GM12878 (cell line): ENCODE results near the gene C1QTNF12. TPM values are rescaled to one million over a fixed set of nuclear protein-coding genes. Genes with fewer than 3 reads are reported as not detected.

Experiments
- ATAC-seq: fragments of 200-7000 bp; cut with Tn5 transposase; 3 replicates; pipeline ENCODE4 v1.9.1; 2020; ENCODE audit warnings: mild to moderate bottlenecking, moderate library complexity
- BruUV-seq: library from RNA; stranded (reverse); fragments of 400-500 nt; replicated peaks from 2 replicates; lab custom pipeline; 2021; lab: Mats Ljungman, UMichigan
- CTCF ChIA-PET: fragments of 300-600 bp; sonication (Branson Sonifier 250); formaldehyde crosslinking; extraction: SDS; loops from one replicate; lab custom pipeline; 2021; ENCODE audit warnings: inconsistent platforms; lab: Yijun Ruan, JAX
- POLR2A ChIA-PET: fragments of 350-600 bp; formaldehyde crosslinking; extraction: SDS; loops from one replicate; lab custom pipeline; 2021; ENCODE audit warnings: inconsistent platforms; lab: Charles Lee
- RAD21 ChIA-PET: fragments of 300-600 bp; sonication (Branson Sonifier 250); formaldehyde crosslinking; loops from one replicate; lab custom pipeline; 2023; ENCODE audit warnings: antibody characterized with exemption; ENCODE audit not compliant: unreplicated experiment; lab: Charles Lee
- SMC1A ChIA-PET: fragments of 300-600 bp; sonication (Branson Sonifier 250); formaldehyde crosslinking; loops from one replicate; lab custom pipeline; 2023; ENCODE audit not compliant: unreplicated experiment, uncharacterized antibody; lab: Charles Lee
- DNase-seq: peaks from one replicate; pipeline ENCODE4 v3.0.0-alpha.2; 2011; ENCODE audit warnings: low read depth, low spot score
- FAIRE-seq: peaks from 3 replicates; lab custom pipeline; 2011; peaks lifted over from hg19 to GRCh38; lab: Jason Lieb, UNC
- H2AFZ ChIP-seq: 2 replicates; pipeline ENCODE4 v1.6.0; 2011; ENCODE audit warnings: low read depth, low read length, control low read depth; ENCODE audit not compliant: control insufficient read depth
- H3K27ac ChIP-seq: 2 replicates; pipeline ENCODE4 v1.5.1; 2011; ENCODE audit warnings: control low read depth; ENCODE audit not compliant: control insufficient read depth, insufficient read depth
- H3K27me3 ChIP-seq, 2 experiments: replicated peaks in 1 of 2; 2 replicates each; pipeline versions ENCODE4 v1.6.0 to v1.6.1; 2011; ENCODE audit warnings: low read length in 1 of 2; ENCODE audit not compliant: control insufficient read depth in 2 of 2, insufficient read depth in 2 of 2
- H3K36me3 ChIP-seq, 2 experiments: 2 replicates each; pipeline ENCODE4 v1.5.1; 2011; ENCODE audit warnings: low read length in 1 of 2; ENCODE audit not compliant: control insufficient read depth in 2 of 2, insufficient read depth in 2 of 2
- H3K4me1 ChIP-seq: 2 replicates; pipeline ENCODE4 v1.6.1; 2011; ENCODE audit warnings: mild to moderate bottlenecking, low read length, moderate library complexity, mixed read lengths; ENCODE audit not compliant: control insufficient read depth, insufficient read depth
- H3K4me2 ChIP-seq: 2 replicates; pipeline ENCODE4 v1.6.0; 2011; ENCODE audit warnings: control low read depth; ENCODE audit not compliant: control insufficient read depth, insufficient read depth
- H3K4me3 ChIP-seq: fragments of 200-600 bp; sonication (generic); 2 replicates; pipeline ENCODE4 v1.5.1; 2016
- H3K79me2 ChIP-seq: 2 replicates; pipeline ENCODE4 v1.6.0; 2011; ENCODE audit warnings: low read length; ENCODE audit not compliant: control insufficient read depth, insufficient read depth
- H3K9ac ChIP-seq: 2 replicates; pipeline ENCODE4 v1.8.0; 2011; ENCODE audit warnings: low read length, control low read depth, mixed read lengths; ENCODE audit not compliant: control insufficient read depth, insufficient read depth
- H3K9me3 ChIP-seq: replicated peaks from 3 replicates; pipeline ENCODE4 v1.5.1; 2011; ENCODE audit warnings: mild to moderate bottlenecking, low read length; ENCODE audit not compliant: control insufficient read depth, insufficient read depth
- H4K20me1 ChIP-seq: 2 replicates; pipeline ENCODE4 v1.6.0; 2011; ENCODE audit not compliant: control insufficient read depth, insufficient read depth
- ATF7 ChIP-seq: fragments of 450-650 bp; IDR thresholded peaks from 2 replicates; pipeline ENCODE4 v1.6.1; 2016; ENCODE audit warnings: low read depth, mild to moderate bottlenecking
- CREB1 ChIP-seq: IDR thresholded peaks from 2 replicates; pipeline ENCODE4 v1.6.1; 2012; ENCODE audit warnings: low read depth, mild to moderate bottlenecking, inconsistent platforms
- HCFC1 ChIP-seq: fragments of 150-350 bp; IDR thresholded peaks from 2 replicates; pipeline ENCODE4 v1.6.1; 2014; ENCODE audit warnings: low read length
- HDAC2 ChIP-seq: fragments of 200-600 bp; sonication (generic); IDR thresholded peaks from 2 replicates; pipeline ENCODE4 v1.6.1; 2017
- IRF5 ChIP-seq: fragments of 450-650 bp; IDR thresholded peaks from 2 replicates; pipeline ENCODE4 v1.6.1; 2017; ENCODE audit warnings: borderline replicate concordance
- MEF2B ChIP-seq: fragments of 450-650 bp; IDR thresholded peaks from 2 replicates; pipeline ENCODE4 v1.6.1; 2018; ENCODE audit warnings: mild to moderate bottlenecking, moderate library complexity; ENCODE audit not compliant: partially characterized antibody, poor library complexity, severe bottlenecking
- PAX5 ChIP-seq: IDR thresholded peaks from 2 replicates; pipeline ENCODE4 v1.6.1; 2011; ENCODE audit warnings: low read depth, low read length, borderline replicate concordance
- PML ChIP-seq: IDR thresholded peaks from 2 replicates; pipeline ENCODE4 v1.6.1; 2012; ENCODE audit warnings: low read length, inconsistent platforms
- POLR2A ChIP-seq: IDR thresholded peaks from 2 replicates; pipeline ENCODE4 v1.6.1; 2011; ENCODE audit warnings: low read depth, mild to moderate bottlenecking, low read length
- RB1 ChIP-seq: fragments of 450-650 bp; formaldehyde crosslinking; IDR thresholded peaks from 2 replicates; pipeline ENCODE4 v1.6.1; 2017; ENCODE audit warnings: mild to moderate bottlenecking, borderline replicate concordance
- TCF12 ChIP-seq: IDR thresholded peaks from 2 replicates; pipeline ENCODE4 v1.6.1; 2011; ENCODE audit warnings: low read depth, mild to moderate bottlenecking, low read length
- ZBTB11 ChIP-seq: fragments of 450-650 bp; formaldehyde crosslinking; IDR thresholded peaks from 2 replicates; pipeline ENCODE4 v1.5.0; 2022; ENCODE audit warnings: mild to moderate bottlenecking, missing genetic modification characterization
- ZNF274 ChIP-seq: IDR thresholded peaks from one replicate; pipeline ENCODE4 v1.8.0; 2011; ENCODE audit not compliant: insufficient read length, insufficient read depth
- WGBS: methylation state at CpG from one replicate; pipeline ENCODE4 v1.1.6; 2016; ENCODE audit warnings: low lambda C conversion rate; ENCODE audit not compliant: insufficient replicate concordance, insufficient coverage; ENCODE audit errors: missing lambda C conversion rate; 5-methylcytosine and 5-hydroxymethylcytosine counted together
- in situ Hi-C: fragments of 300-500 bp; cut with MboI; formaldehyde crosslinking; loops from 9 replicates; pipeline ENCODE4 v1.14.3; 2018; ENCODE audit warnings: mixed read lengths
- intact Hi-C: fragments of 100-400 bp; cut with micrococcal nuclease; formaldehyde crosslinking; loops from one replicate; pipeline ENCODE4 v1.14.2; 2022; ENCODE audit not compliant: unreplicated experiment
- polyA plus RNA-seq, 11 experiments: library from polyadenylated mRNA; depleted of rRNA in 4 of 11; unstranded in 6 of 11; stranded (reverse) in 5 of 11; fragments of >200 nt; fragmentation: Nextera tagmentation in 4 of 11; fragmentation: Illumina TruSeq in 1 of 11; extraction: Ambion mirVana in 4 of 11; extraction: Trizol in 1 of 11; gene quantifications; 1 replicate in 1 of 11; 2 replicates in 10 of 11; pipeline versions ENCODE4 v1.2.1 to v1.2.3, GENCODE V29; 2011 to 2016; ENCODE audit warnings: inconsistent platforms in 2 of 11, missing spikeins in 2 of 11, low read depth in 1 of 11
- total RNA-seq, 4 experiments: library from RNA; depleted of rRNA in 3 of 4; stranded (reverse); fragments of >200 nt in 3 of 4; fragmentation: Illumina TruSeq in 1 of 4; extraction: Trizol in 1 of 4; gene quantifications; 2 replicates each; pipeline versions ENCODE4 v1.2.1 to v1.2.3, GENCODE V29; 2013 to 2021
- TF ChIP-seq, protein P1 (sequence below): fragments of 450-650 bp; IDR thresholded peaks from 2 replicates; pipeline ENCODE4 v1.6.1; 2017; ENCODE audit warnings: mild to moderate bottlenecking, low read depth, inconsistent platforms; ENCODE audit not compliant: poor library complexity, severe bottlenecking

The C1QTNF12 gene
- total and polyA plus RNA-seq, 10 of the 15 experiments (the other 5 are each of a cell fraction or from before 2014, with no cell fraction given): 0.17 to 1.0 (median 0.31) TPM; not detected in 5

DNA sequence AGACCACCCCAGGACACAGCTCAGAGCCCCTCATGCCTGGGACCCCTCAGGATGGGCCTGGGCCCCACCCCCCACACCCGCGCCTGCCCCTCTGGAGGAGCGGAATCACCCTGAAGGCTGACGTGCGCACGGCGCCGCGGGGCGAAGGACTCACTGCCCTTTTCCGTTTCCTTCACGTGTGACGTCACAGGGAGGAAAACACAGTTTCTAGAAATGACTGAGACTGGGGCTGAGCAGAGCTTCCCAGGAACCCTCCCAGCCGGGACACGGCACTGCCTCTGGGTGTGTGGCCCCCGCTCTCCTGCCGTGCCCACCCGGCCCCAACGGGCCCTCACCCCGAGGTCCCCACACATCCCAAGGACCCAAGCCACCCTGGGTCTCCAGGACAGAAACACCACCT is 27.2 kb downstream of the C1QTNF12 start:
- intact Hi-C loops (no loop called here), in situ Hi-C loops (no loop called here)
- no peak overlapping the region for H3K9ac ChIP-seq
- RAD21 ChIA-PET: no interaction called here
- CTCF ChIA-PET: no interaction called here
- 47% methylated on average over 20 of the region's 20 CpGs for WGBS
- no peak for FAIRE-seq
- DNase-seq: no peak
- no TSS peak for BruUV-seq
- no peak for ATAC-seq
- no peaks in the 10 kb centered on the region; the same call in 2 of the 3 replicates for H3K9me3 ChIP-seq
- no peaks in the 10 kb centered on the region for H4K20me1 ChIP-seq
- no peak overlapping the region for H3K4me2 ChIP-seq
- peaks cover 6 to 39% of the 10 kb centered on the region in 2 experiments for H3K36me3 ChIP-seq
- no peak overlapping the region for H3K27ac ChIP-seq
- H3K4me1 ChIP-seq: peaks cover 13% of the 10 kb centered on the region
- H3K4me3 ChIP-seq: no peak overlapping the region
- H3K27me3 ChIP-seq: no peaks in the 10 kb centered on the region
- no peak overlapping the region for H2AFZ ChIP-seq
- SMC1A ChIA-PET: no interaction called here
- H3K79me2 ChIP-seq: no peaks in the 10 kb centered on the region
- TF ChIP-seq ZBTB11 (CRISPR knock-in tag): no peak
- TF ChIP-seq CREB1: no peak
- no peak for TF ChIP-seq POLR2A
- TF ChIP-seq RB1: no peak
- no peak for TF ChIP-seq TCF12
- no peak for TF ChIP-seq ATF7
- no peak for TF ChIP-seq HDAC2
- no peak for TF ChIP-seq IRF5
- TF ChIP-seq, protein P1, sequence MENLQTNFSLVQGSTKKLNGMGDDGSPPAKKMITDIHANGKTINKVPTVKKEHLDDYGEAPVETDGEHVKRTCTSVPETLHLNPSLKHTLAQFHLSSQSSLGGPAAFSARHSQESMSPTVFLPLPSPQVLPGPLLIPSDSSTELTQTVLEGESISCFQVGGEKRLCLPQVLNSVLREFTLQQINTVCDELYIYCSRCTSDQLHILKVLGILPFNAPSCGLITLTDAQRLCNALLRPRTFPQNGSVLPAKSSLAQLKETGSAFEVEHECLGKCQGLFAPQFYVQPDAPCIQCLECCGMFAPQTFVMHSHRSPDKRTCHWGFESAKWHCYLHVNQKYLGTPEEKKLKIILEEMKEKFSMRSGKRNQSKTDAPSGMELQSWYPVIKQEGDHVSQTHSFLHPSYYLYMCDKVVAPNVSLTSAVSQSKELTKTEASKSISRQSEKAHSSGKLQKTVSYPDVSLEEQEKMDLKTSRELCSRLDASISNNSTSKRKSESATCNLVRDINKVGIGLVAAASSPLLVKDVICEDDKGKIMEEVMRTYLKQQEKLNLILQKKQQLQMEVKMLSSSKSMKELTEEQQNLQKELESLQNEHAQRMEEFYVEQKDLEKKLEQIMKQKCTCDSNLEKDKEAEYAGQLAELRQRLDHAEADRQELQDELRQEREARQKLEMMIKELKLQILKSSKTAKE: no peak
- TF ChIP-seq PML: no peak
- TF ChIP-seq ZNF274: no peak
- no peak for TF ChIP-seq PAX5
- TF ChIP-seq HCFC1: no peak
- no peak for TF ChIP-seq MEF2B
- POLR2A ChIA-PET: interaction anchor here (0.8 kb wide), 1 partner anchor 12 kb away, joined by 3 read pairs; no protein-coding TSS in a partner anchor
